Gastrocnemius medialis (tissue), 4 donors: ENCODE measurements around the gene NARF. TPM values are rescaled to one million over a fixed set of nuclear protein-coding genes. Genes with fewer than 3 reads are reported as not detected.

ENCODE experiments used
- ATAC-seq, 2 donors: fragments of 150-250 bp; one replicate each; pipeline ENCODE4 v1.9.1; 2016
- DNase-seq, 2 donors: peaks; one replicate each; pipeline ENCODE4 v3.0.0-alpha.2; 2019
- H3K27ac ChIP-seq, 4 donors: fragments of 200-600 bp; sonication (generic); 1 replicate in 1 of 4; 2 replicates in 3 of 4; pipeline ENCODE4 v1.5.1; 2016 to 2018; ENCODE audit warnings: mild to moderate bottlenecking in 2 of 4, moderate library complexity in 1 of 4
- H3K27me3 ChIP-seq, 3 donors: fragments of 200-600 bp; sonication (generic) in 2 of 3; 1 replicate in 1 of 3; 2 replicates in 2 of 3; pipeline versions ENCODE4 v1.5.1 to v1.6.0; 2016 to 2019; ENCODE audit warnings: mild to moderate bottlenecking in 1 of 3, moderate library complexity in 1 of 3
- H3K36me3 ChIP-seq, 2 donors: fragments of 200-600 bp; sonication (generic) in 1 of 2; one replicate each; pipeline ENCODE4 v1.5.1; 2017 to 2018
- H3K4me1 ChIP-seq, 2 donors: fragments of 200-600 bp; sonication (generic) in 1 of 2; one replicate each; pipeline ENCODE4 v1.5.1; 2016 to 2017; ENCODE audit warnings: mild to moderate bottlenecking in 2 of 2
- H3K4me3 ChIP-seq, 4 donors: fragments of 200-600 bp; sonication (generic) in 3 of 4; 1 replicate in 1 of 4; 2 replicates in 3 of 4; pipeline ENCODE4 v1.5.1; 2016 to 2019; ENCODE audit warnings: mild to moderate bottlenecking in 2 of 4
- H3K9me3 ChIP-seq, 3 donors: fragments of 200-600 bp; sonication (generic) in 2 of 3; 1 replicate in 1 of 3; 2 replicates in 2 of 3; pipeline ENCODE4 v1.5.1; 2016 to 2019
- CTCF ChIP-seq, 5 experiments: fragments of 450-650 bp in 3 of 5; fragments of 200-600 bp in 2 of 5; sonication (generic) in 2 of 5; IDR thresholded peaks in 4 of 5; conservative IDR thresholded peaks in 1 of 5; 1 replicate in 4 of 5; 2 replicates in 1 of 5; pipeline ENCODE4 v1.5.1; 2016 to 2019; ENCODE audit warnings: antibody characterized with exemption in 5 of 5, mild to moderate bottlenecking in 3 of 5, moderate library complexity in 3 of 5
- POLR2A ChIP-seq, 2 donors: fragments of 450-650 bp; IDR thresholded peaks; one replicate each; pipeline ENCODE4 v1.6.1; 2017; ENCODE audit warnings: antibody characterized with exemption in 2 of 2, mild to moderate bottlenecking in 2 of 2, moderate library complexity in 2 of 2
- in situ Hi-C, 4 donors: fragments of 200-750 bp; cut with MboI; loops; one replicate each; pipeline versions ENCODE4 v1.15.0 to v1.8.0; 2017; ENCODE audit warnings: low sequenced_read_pairs in 4 of 4
- intact Hi-C: fragments of 100-400 bp; cut with DNase I; formaldehyde crosslinking; loops from one replicate; pipeline ENCODE4 v1.15.1; 2023; ENCODE audit warnings: low total_unique reads
- total RNA-seq, 4 donors: library from RNA; depleted of rRNA; stranded (reverse); fragments of >200 nt; gene quantifications; one replicate each; pipeline versions ENCODE4 v1.1.0 to v1.2.3, GENCODE V29; 2016

NARF gene
- total RNA-seq, 4 donors from 2014 or later, result 29.6 to 63.4 (median 49.0) TPM

DNA sequence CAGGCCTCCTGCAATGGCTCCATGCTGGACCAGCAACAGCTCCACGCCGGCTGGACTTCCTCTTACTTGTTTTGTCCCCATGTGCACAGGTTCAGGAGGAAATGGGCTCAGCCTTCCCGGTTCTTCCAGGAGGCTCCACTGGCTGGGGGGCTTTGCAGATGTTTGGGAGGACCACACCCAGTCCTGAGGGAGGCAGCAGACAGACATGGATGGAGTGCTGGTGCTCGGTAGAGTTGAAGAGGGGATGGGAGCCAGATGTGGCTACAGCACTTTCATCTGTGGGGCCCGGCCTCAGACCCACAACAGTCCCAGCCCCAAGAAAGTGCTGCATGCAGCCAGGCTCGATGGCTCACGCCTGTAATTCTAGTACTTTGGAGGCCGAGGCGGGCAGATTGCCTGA, 21.8 kb downstream of the NARF start:
- TF ChIP-seq CTCF (IDR thresholded peaks at IDR 0.05 in 4 of 5, conservative IDR thresholded peaks at IDR 0.05 in 1 of 5) (no peak), POLR2A (IDR thresholded peaks at IDR 0.05) (no peak)
- Histone ChIP-seq H3K4me1 (no peaks in the 10 kb centered on the region), H3K4me3 (no peak overlapping the region), H3K27ac (no peak overlapping the region), H3K9me3 (no peaks in the 10 kb centered on the region), H3K36me3 (peaks cover 0 to 88% of the 10 kb centered on the region in 2 donors), H3K27me3 (no peaks in the 10 kb centered on the region)
- ATAC-seq (no peak), DNase-seq (no peak)
- in situ Hi-C loops, result no loop called here
- intact Hi-C loops, result no loop called here

GRCh38 chr17:82483204-82483660, 24.7 kb downstream of the NARF start:
- ATAC-seq, result no peak
- TF ChIP-seq POLR2A (IDR thresholded peaks at IDR 0.05) (no peak), CTCF (IDR thresholded peaks at IDR 0.05 in 4 of 5, conservative IDR thresholded peaks at IDR 0.05 in 1 of 5) (no peak)
- H3K9me3 ChIP-seq, result no peaks in the 10 kb centered on the region
- peaks cover 0 to 95% of the 10 kb centered on the region in 2 donors for H3K36me3 ChIP-seq
- no peak overlapping the region for H3K4me3 ChIP-seq
- H3K27ac ChIP-seq, result no peak overlapping the region
- DNase-seq, result no peak
- no peaks in the 10 kb centered on the region for H3K27me3 ChIP-seq
- in situ Hi-C loops, result no loop called here
- intact Hi-C loops, result no loop called here
- peaks cover under 1 to 6% of the 10 kb centered on the region in 2 donors for H3K4me1 ChIP-seq

GRCh38 chr17:82483836-82484235, 25.3 kb downstream of the NARF start:
- in situ Hi-C loops (no loop called here), intact Hi-C loops (no loop called here)
- peaks cover 0 to 92% of the 10 kb centered on the region in 2 donors for H3K36me3 ChIP-seq
- H3K4me3 ChIP-seq, result no peak overlapping the region
- DNase-seq (no peak), ATAC-seq (no peak)
- TF ChIP-seq POLR2A (IDR thresholded peaks at IDR 0.05), result no peak
- TF ChIP-seq CTCF (IDR thresholded peaks at IDR 0.05 in 4 of 5, conservative IDR thresholded peaks at IDR 0.05 in 1 of 5), result no peak
- no peak overlapping the region for H3K27ac ChIP-seq
- H3K9me3 ChIP-seq, result no peaks in the 10 kb centered on the region
- H3K27me3 ChIP-seq, result no peaks in the 10 kb centered on the region
- peaks cover 5 to 12% of the 10 kb centered on the region in 2 donors for H3K4me1 ChIP-seq

- H3K9me3 ChIP-seq, result no peaks in the 10 kb centered on the region
- H3K36me3 ChIP-seq, result peaks cover 0 to 68% of the 10 kb centered on the region in 2 donors
- H3K27me3 ChIP-seq, result no peaks in the 10 kb centered on the region
- DNase-seq (no peak), ATAC-seq (no peak)
- no peak overlapping the region for H3K27ac ChIP-seq
- no peak for TF ChIP-seq POLR2A (IDR thresholded peaks at IDR 0.05)
- no peak for TF ChIP-seq CTCF (IDR thresholded peaks at IDR 0.05 in 4 of 5, conservative IDR thresholded peaks at IDR 0.05 in 1 of 5)
- no peak overlapping the region for H3K4me3 ChIP-seq
- intact Hi-C loops (no loop called here), in situ Hi-C loops (no loop called here)
- H3K4me1 ChIP-seq, result peaks cover 5 to 12% of the 10 kb centered on the region in 2 donors
Measured at GRCh38 chr17:82486231-82487094, 27.9 kb downstream of the NARF start.
